ENCODE measurements around the gene OR51B2. TPM values are rescaled to one million over a fixed set of nuclear protein-coding genes. Genes with fewer than 3 reads are reported as not detected.

Gene OR51B2
- total RNA-seq, 6 donors from 2014 or later = 1.2 TPM; not detected in 5

DNA sequence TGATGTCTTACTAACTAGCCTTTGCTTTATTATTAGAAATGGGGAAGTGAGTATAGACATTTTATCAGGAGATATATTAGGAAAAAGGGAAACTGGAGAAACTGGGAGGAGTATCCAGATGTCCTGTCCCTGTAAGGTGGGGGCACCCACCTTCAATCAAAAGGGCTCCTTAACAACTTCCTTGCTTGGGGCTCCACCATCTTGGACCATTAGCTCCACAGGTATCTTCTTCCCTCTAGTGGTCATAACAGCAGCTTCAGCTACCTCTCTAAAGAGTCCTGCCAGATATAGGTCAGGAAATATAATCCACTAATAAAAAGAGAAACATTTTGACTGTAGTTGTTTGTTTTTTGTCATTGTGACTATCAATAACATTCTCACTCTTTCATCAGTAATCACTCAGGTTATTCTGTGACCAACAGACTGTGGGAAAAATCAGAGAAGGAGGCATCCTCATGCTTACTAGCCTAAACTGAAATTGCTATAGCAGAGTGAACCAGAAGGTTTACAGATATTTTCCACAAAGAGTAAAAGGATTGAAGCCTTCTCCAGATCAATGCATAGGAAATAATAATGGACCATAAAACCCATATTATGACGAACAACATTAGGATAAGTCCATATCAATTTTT lies 32.8 kb downstream of the OR51B2 start:
- TF ChIP-seq POLR2A (IDR thresholded peaks at IDR 0.05) = no peak
- TF ChIP-seq, protein P1, sequence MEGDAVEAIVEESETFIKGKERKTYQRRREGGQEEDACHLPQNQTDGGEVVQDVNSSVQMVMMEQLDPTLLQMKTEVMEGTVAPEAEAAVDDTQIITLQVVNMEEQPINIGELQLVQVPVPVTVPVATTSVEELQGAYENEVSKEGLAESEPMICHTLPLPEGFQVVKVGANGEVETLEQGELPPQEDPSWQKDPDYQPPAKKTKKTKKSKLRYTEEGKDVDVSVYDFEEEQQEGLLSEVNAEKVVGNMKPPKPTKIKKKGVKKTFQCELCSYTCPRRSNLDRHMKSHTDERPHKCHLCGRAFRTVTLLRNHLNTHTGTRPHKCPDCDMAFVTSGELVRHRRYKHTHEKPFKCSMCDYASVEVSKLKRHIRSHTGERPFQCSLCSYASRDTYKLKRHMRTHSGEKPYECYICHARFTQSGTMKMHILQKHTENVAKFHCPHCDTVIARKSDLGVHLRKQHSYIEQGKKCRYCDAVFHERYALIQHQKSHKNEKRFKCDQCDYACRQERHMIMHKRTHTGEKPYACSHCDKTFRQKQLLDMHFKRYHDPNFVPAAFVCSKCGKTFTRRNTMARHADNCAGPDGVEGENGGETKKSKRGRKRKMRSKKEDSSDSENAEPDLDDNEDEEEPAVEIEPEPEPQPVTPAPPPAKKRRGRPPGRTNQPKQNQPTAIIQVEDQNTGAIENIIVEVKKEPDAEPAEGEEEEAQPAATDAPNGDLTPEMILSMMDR (IDR thresholded peaks at IDR 0.05) = peak in 1 of 6 experiments; percentile 13
- no peak for TF ChIP-seq POLR2AphosphoS5 (IDR thresholded peaks at IDR 0.05)
- H3K36me3 ChIP-seq = no peaks in the 10 kb centered on the region
- WGBS, 2 donors = 88 to 91% methylated on average over 1 of the region's 1 CpG
- no peaks in the 10 kb centered on the region for H3K27me3 ChIP-seq
- H3K27ac ChIP-seq = no peak overlapping the region
- DNase-seq (no peak), ATAC-seq (ENCODE audit: low FRiP score in 2 of 2) (no peak)
- no peaks in the 10 kb centered on the region for H3K4me1 ChIP-seq
- H3K9me3 ChIP-seq = no peaks in the 10 kb centered on the region
- no peak overlapping the region for H3K4me3 ChIP-seq

DNA sequence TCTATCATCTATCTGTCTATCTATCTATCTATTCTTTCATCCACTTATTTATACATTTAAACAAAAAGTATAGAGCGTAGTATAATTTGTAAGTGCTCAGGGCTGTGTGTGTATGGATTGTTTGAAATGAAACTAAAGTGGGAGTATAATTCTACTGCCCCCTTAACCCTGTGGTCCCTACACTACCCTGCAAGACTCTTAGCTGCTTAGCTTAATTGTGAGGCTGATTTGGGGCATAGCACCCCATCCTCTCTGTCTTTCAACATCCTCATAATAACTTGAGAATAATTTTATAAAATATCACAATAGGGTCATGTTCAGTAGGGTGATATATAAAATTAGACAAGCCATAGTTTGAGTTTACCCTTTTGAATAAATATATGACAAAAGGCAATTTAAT lies 34.0 kb downstream of the OR51B2 start:
- no peaks in the 10 kb centered on the region for H3K4me1 ChIP-seq
- TF ChIP-seq POLR2A (IDR thresholded peaks at IDR 0.05) (no peak), POLR2AphosphoS5 (IDR thresholded peaks at IDR 0.05) (no peak), EP300 (IDR thresholded peaks at IDR 0.05) (no peak)
- TF ChIP-seq, protein P1 (IDR thresholded peaks at IDR 0.05) = no peak
- 91 to 94% methylated on average over 1 of the region's 1 CpG for WGBS, 2 donors
- H3K27me3 ChIP-seq = no peaks in the 10 kb centered on the region
- ATAC-seq (ENCODE audit: low FRiP score in 2 of 2) = no peak
- H3K27ac ChIP-seq = no peak overlapping the region
- H3K9me3 ChIP-seq = no peaks in the 10 kb centered on the region
- no peaks in the 10 kb centered on the region for H3K36me3 ChIP-seq
- no peak overlapping the region for H3K4me3 ChIP-seq
- no peak for DNase-seq

DNA sequence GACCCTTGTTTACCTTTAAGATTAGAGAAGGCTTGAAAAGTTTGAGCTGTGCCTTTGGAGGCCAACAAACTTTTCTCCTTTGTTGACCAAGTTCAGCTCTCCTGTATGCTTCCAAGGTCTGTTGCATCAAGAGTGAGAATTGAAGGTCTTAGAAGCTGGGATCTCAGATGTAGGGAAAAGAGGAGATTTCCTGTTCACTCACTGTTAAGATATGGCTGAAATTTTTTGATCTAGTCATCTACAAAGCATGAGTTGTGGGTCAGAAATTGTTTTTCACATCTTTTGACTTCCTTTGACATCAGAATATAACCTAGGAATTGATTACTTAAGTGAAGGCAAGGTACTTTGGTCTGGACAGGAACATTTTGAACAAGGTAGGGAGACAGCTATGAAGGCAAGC lies 34.4 kb downstream of the OR51B2 start:
- Histone ChIP-seq H3K27ac (no peak overlapping the region), H3K36me3 (no peaks in the 10 kb centered on the region), H3K9me3 (no peaks in the 10 kb centered on the region), H3K4me3 (no peak overlapping the region), H3K4me1 (no peaks in the 10 kb centered on the region), H3K27me3 (no peaks in the 10 kb centered on the region)
- DNase-seq = no peak
- ATAC-seq (ENCODE audit: low FRiP score in 2 of 2) = no peak
- TF ChIP-seq, protein P1 (IDR thresholded peaks at IDR 0.05) = no peak
- TF ChIP-seq POLR2AphosphoS5 (IDR thresholded peaks at IDR 0.05) = no peak
- no peak for TF ChIP-seq EP300 (IDR thresholded peaks at IDR 0.05)
- no peak for TF ChIP-seq POLR2A (IDR thresholded peaks at IDR 0.05)

DNA sequence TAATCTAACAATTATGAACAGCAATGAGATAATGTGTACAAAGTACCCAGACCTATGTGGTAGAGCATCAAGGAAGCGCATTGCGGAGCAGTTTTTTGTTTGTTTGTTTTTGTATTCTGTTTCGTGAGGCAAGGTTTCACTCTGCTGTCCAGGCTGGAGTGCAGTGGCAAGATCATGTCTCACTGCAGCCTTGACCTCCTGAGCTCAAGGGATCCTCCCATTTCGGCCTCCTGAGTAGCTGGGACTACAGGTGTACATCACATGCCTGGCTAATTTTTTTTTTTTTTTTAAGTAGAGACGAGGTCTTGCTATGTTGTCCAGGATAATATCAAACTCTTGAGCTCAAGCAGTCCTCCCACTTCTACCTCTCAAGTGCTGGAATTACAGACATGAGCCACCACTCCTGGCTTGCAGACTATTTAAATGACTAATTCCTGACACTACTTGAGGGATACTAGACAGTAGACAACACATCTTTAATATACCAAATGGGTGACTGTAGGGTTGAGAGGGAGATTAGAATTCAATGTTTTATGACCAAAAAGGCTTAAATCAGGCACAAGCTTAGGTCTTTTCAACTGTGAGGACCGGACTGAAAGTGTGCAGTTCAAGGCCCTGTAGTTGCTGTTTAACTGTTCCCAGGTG lies 35.1 kb downstream of the OR51B2 start:
- TF ChIP-seq, protein P1 (IDR thresholded peaks at IDR 0.05) = no peak
- no peak for TF ChIP-seq POLR2A (IDR thresholded peaks at IDR 0.05)
- no peak for TF ChIP-seq POLR2AphosphoS5 (IDR thresholded peaks at IDR 0.05)
- TF ChIP-seq EP300 (IDR thresholded peaks at IDR 0.05) = no peak
- 83% methylated on average over 6 of the region's 6 CpGs for WGBS, 2 donors
- ATAC-seq (ENCODE audit: low FRiP score in 2 of 2) = no peak

More for the DNA sequence above, 35.1 kb downstream of the OR51B2 start:
- H3K9me3 ChIP-seq = no peaks in the 10 kb centered on the region
- no peak overlapping the region for H3K4me3 ChIP-seq
- no peaks in the 10 kb centered on the region for H3K36me3 ChIP-seq
- no peaks in the 10 kb centered on the region for H3K4me1 ChIP-seq
- H3K27ac ChIP-seq = no peak overlapping the region
- no peaks in the 10 kb centered on the region for H3K27me3 ChIP-seq
- DNase-seq = no peak
